ENCODE results near the gene DLX5. TPM values are rescaled to one million over a fixed set of nuclear protein-coding genes. Genes with fewer than 3 reads are reported as not detected.

The DLX5 gene
- total and polyA plus RNA-seq, 2 of the 4 experiments (the other 2 are of a cell fraction) = not detected

GRCh38 chr7:97005183-97006054, 19.2 kb downstream of the DLX5 start, which contains the start of gene DLX6:
TSS of gene DLX6 (plus strand) at chr7:97005553. CDS start at chr7:97005978, 425 bp downstream.
- no peaks in the 10 kb centered on the region for H3K79me1 ChIP-seq (ENCODE audit: low read depth in 1 of 2, low read length in 2 of 2)
- no peak within 1 kb of the TSS for H2AK5ac ChIP-seq (ENCODE audit: low read depth, low read length)
- no peak for TF ChIP-seq RAD21 (IDR thresholded peaks at IDR 0.05; ENCODE audit: low read length)
- no peak for TF ChIP-seq ELK1 (IDR thresholded peaks at IDR 0.05; ENCODE audit: borderline replicate concordance, low read depth, low read length)
- no peak for TF ChIP-seq POLR2A (IDR thresholded peaks at IDR 0.05; ENCODE audit: low read depth, low read length)
- no peak for TF ChIP-seq MAFK (IDR thresholded peaks at IDR 0.05; ENCODE audit: low read depth, low read length)
- no peak for TF ChIP-seq CHD1 (IDR thresholded peaks at IDR 0.05; ENCODE audit: low read depth, low read length)
- no peak for TF ChIP-seq NFE2L2 (IDR thresholded peaks at IDR 0.05; ENCODE audit: low read depth, low read length)
- no peak within 1 kb of the TSS for H2BK120ac ChIP-seq (ENCODE audit: low read depth, low read length)
- 1% methylated on average over 17 of the region's 44 CpGs; no CpG with 5 or more reads in 1 of the 2 experiments for WGBS, 2 experiments (ENCODE audit: extremely low coverage in 2 of 2, insufficient read length in 1 of 2)
- peak within 1 kb of the TSS; percentile 83 for H2AFZ ChIP-seq (replicated peaks; ENCODE audit: low read length, poor library complexity)
- H3K36me3 ChIP-seq (ENCODE audit: control insufficient read depth, insufficient read depth, low read length) = no peaks in the 10 kb centered on the region
- H4K5ac ChIP-seq (ENCODE audit: low read depth, low read length) = no peak within 1 kb of the TSS
- in situ Hi-C loops (cut with MboI; ENCODE audit: low sequenced_read_pairs) (no loop called here), intact Hi-C loops (cut with micrococcal nuclease) (no loop called here), dilution Hi-C loops (cut with HindIII; ENCODE audit: low sequenced_read_pairs, unreplicated experiment) (no loop called here)
- H4K8ac ChIP-seq (ENCODE audit: low read depth in 2 of 2, low read length in 2 of 2) = no peak within 1 kb of the TSS
- H3K4me2 ChIP-seq (ENCODE audit: low read depth, low read length) = peak within 1 kb of the TSS; percentile 84
- H3K27ac ChIP-seq (ENCODE audit: insufficient read depth, low read length) = no peak within 1 kb of the TSS
- no peaks in the 10 kb centered on the region for H4K20me1 ChIP-seq (ENCODE audit: insufficient read depth, low read length)
- no peak within 1 kb of the TSS for H2BK5ac ChIP-seq (ENCODE audit: low read depth, low read length, poor library complexity, severe bottlenecking)
- H3K23ac ChIP-seq (ENCODE audit: low read depth, low read length) = no peak within 1 kb of the TSS
- no peak within 1 kb of the TSS for H2BK15ac ChIP-seq (ENCODE audit: low read depth, low read length)
- no peak within 1 kb of the TSS for H3K18ac ChIP-seq (ENCODE audit: low read depth, low read length)
- H2AK9ac ChIP-seq (replicated peaks; ENCODE audit: low read depth, low read length, poor library complexity) = no peak within 1 kb of the TSS
- ChIA-PET CTCF (no interaction called here), POLR2A (ENCODE audit: unreplicated experiment) (interaction anchor here (0.6 kb wide), 1 partner anchor 21 kb away, joined by 3 read pairs; no protein-coding TSS in a partner anchor)
- peaks cover 78% of the 10 kb centered on the region for H3K27me3 ChIP-seq (ENCODE audit: control insufficient read depth, insufficient read depth, low read length)
- H3K9ac ChIP-seq (ENCODE audit: low read depth, low read length) = no peak within 1 kb of the TSS
- H3K14ac ChIP-seq (replicated peaks; ENCODE audit: low read depth, low read length) = no peak within 1 kb of the TSS
- no TSS peak for BruUV-seq (replicated peaks)
- peaks cover 3% of the 10 kb centered on the region; the same call in 1 of the 2 replicates for H3K9me3 ChIP-seq (ENCODE audit: control insufficient read depth, insufficient read depth, low read length)
- no peak within 1 kb of the TSS for H3K56ac ChIP-seq (ENCODE audit: extremely low read depth, insufficient read depth, low read length)
- DNase-seq (peak; percentile 14), ATAC-seq (ENCODE audit: low read depth) (no peak)
- H4K91ac ChIP-seq (ENCODE audit: insufficient read depth, low read depth, low read length) = no peak within 1 kb of the TSS
- no peaks in the 10 kb centered on the region for H3K4me1 ChIP-seq (ENCODE audit: control insufficient read depth, insufficient read depth, low read length)
- H3K4ac ChIP-seq (ENCODE audit: low read depth, low read length) = no peak within 1 kb of the TSS
- H3K4me3 ChIP-seq (ENCODE audit: insufficient read depth, low read depth, low read length) = peak within 1 kb of the TSS; percentile 33
- no peak within 1 kb of the TSS for H2BK20ac ChIP-seq (ENCODE audit: low read depth, low read length)
- H3K9me1 ChIP-seq (ENCODE audit: insufficient read depth, low read length) = no peaks in the 10 kb centered on the region

Measured in IMR-90 (cell line).